ENCODE results near the gene NDUFS6. TPM values are rescaled to one million over a fixed set of nuclear protein-coding genes. Genes with fewer than 3 reads are reported as not detected.

The NDUFS6 gene
- total RNA-seq, 3 donors from 2014 or later: 38.7 to 43.5 (median 39.3) TPM

- H3K4me1 ChIP-seq (ENCODE audit: low read depth): no peaks in the 10 kb centered on the region
- H3K4me3 ChIP-seq: no peak overlapping the region
- TF ChIP-seq CTCF (IDR thresholded peaks at IDR 0.05): no peak
- H3K9me3 ChIP-seq: no peaks in the 10 kb centered on the region
- ATAC-seq (no peak), DNase-seq (no peak)
- peaks cover 6% of the 10 kb centered on the region for H3K36me3 ChIP-seq (ENCODE audit: low read depth)
- intact Hi-C loops (cut with DNase I, micrococcal nuclease): no loop called here
Observed at GRCh38 chr5:1819458-1819857, 18.3 kb downstream of the NDUFS6 start.

DNA sequence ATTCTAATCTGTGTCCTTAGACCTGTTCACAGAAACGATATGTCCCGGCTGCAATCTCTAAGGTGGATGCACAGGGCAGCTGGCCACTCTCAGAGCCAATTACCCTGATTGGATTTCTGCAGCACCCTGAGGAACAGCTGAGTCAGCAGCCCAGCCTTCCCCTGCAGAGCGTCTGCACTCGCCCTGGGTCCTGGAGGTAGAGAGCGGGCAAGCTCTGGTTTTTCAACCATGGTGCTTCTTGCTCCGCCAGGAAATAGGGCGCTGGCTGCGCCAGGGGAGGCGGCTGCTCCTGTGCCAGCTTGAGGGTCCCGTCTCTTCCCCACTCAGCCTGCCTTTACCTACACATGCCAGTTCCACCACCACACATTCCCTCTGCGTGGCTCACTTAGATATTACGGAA lies 19.2 kb downstream of the NDUFS6 start:
- no peak for TF ChIP-seq CTCF (IDR thresholded peaks at IDR 0.05)
- no peak for DNase-seq
- Histone ChIP-seq H3K9me3 (no peaks in the 10 kb centered on the region), H3K36me3 (ENCODE audit: low read depth) (peaks cover 1% of the 10 kb centered on the region), H3K4me1 (ENCODE audit: low read depth) (no peaks in the 10 kb centered on the region), H3K4me3 (no peak overlapping the region)
- ATAC-seq: no peak
- intact Hi-C loops (cut with DNase I, micrococcal nuclease): no loop called here

DNA sequence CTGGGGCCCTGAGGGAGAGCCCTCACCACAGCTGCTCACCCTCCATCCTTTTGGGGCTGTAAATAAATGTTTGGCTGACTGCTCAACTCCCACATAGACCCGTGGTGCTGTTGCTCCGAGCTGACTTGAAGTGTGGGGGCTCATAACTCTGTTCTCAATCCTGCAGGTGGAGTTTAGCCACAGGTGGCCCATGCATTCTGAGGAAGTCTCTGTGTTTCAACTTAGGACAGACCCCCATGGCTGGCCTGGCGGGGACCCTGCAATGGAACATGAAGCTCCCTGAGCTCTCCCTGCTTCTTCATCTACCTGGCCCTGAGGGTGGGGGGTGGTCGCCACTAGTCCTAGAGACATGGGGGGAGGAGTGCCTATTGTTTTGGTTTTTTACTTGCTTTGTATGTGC lies 19.7 kb downstream of the NDUFS6 start:
- intact Hi-C loops (cut with DNase I, micrococcal nuclease): no loop called here
- no peaks in the 10 kb centered on the region for H3K36me3 ChIP-seq (ENCODE audit: low read depth)
- TF ChIP-seq CTCF (IDR thresholded peaks at IDR 0.05): no peak

GRCh38 chr5:1821862-1822261 lies 20.7 kb downstream of the NDUFS6 start:
- ATAC-seq (no peak), DNase-seq (no peak)
- Histone ChIP-seq H3K4me1 (ENCODE audit: low read depth) (no peaks in the 10 kb centered on the region), H3K9me3 (no peaks in the 10 kb centered on the region), H3K36me3 (ENCODE audit: low read depth) (no peaks in the 10 kb centered on the region), H3K4me3 (no peak overlapping the region)
- intact Hi-C loops (cut with DNase I, micrococcal nuclease): no loop called here
- no peak for TF ChIP-seq CTCF (IDR thresholded peaks at IDR 0.05)

More for the DNA sequence above, 19.7 kb downstream of the NDUFS6 start:
- DNase-seq (no peak), ATAC-seq (no peak)
- Histone ChIP-seq H3K9me3 (no peaks in the 10 kb centered on the region), H3K4me3 (no peak overlapping the region), H3K4me1 (ENCODE audit: low read depth) (no peaks in the 10 kb centered on the region)

DNA sequence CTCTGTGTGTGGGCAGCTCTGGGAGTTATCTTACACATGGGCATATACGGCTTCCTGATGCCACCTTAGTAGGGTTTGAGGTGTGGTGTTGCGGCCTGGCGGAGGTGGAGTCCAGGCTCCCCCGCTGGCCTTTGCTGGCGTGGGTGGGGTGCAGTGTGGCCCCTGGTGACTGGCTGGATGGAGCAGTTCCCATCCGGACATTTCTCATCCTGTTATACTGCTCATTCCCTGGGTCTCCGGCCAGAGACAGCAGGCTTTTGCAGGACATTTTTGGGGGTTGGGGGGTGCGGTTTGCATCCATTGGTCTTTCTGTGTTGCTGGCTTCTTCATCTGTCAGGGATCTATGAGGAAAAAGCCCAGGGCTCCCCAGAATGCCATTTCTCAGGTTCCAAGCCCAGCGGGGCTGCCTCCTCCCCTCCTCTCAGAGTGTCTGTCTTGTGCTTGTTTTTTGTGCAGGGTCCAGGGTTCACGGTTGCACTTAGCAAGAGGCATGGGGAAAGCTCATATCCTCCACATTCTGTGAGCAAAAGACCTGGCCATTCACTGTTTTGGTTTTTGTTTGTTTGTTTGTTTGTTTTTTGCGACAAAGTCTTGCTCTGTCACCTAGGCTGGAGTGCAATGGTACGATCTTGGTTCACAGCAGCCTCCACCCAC lies 22.3 kb downstream of the NDUFS6 start:
- TF ChIP-seq CTCF (IDR thresholded peaks at IDR 0.05): no peak
- DNase-seq: no peak

More for the DNA sequence above, 22.3 kb downstream of the NDUFS6 start:
- Histone ChIP-seq H3K4me3 (no peak overlapping the region), H3K9me3 (no peaks in the 10 kb centered on the region), H3K4me1 (ENCODE audit: low read depth) (no peaks in the 10 kb centered on the region), H3K36me3 (ENCODE audit: low read depth) (no peaks in the 10 kb centered on the region)
- ATAC-seq: no peak
- intact Hi-C loops (cut with DNase I, micrococcal nuclease): no loop called here
